H9 (cell line): ENCODE results near the gene PDZD2. TPM values are rescaled to one million over a fixed set of nuclear protein-coding genes. Genes with fewer than 3 reads are reported as not detected.

Experiments used
- DNase-seq: peaks from one replicate; pipeline ENCODE4 v3.0.0-alpha.2; 2017
- H2AFZ ChIP-seq: one replicate; pipeline ENCODE4 v1.6.1; 2013; ENCODE audit warnings: mild to moderate bottlenecking, low read length, control low read depth, moderate library complexity
- H2AK5ac ChIP-seq: 2 replicates; pipeline ENCODE4 v1.6.1; 2013; ENCODE audit warnings: low read length, control low read depth, mixed read lengths; ENCODE audit not compliant: insufficient read length
- H2BK120ac ChIP-seq: one replicate; pipeline ENCODE4 v1.6.1; 2013; ENCODE audit warnings: low read depth, mild to moderate bottlenecking, low read length, control low read depth, inconsistent platforms; ENCODE audit not compliant: poor library complexity, severe bottlenecking
- H2BK12ac ChIP-seq: 2 replicates; pipeline ENCODE4 v1.6.1; 2013; ENCODE audit warnings: low read length, control low read depth, mixed read lengths, low read depth; ENCODE audit not compliant: insufficient read length
- H2BK15ac ChIP-seq: 2 replicates; pipeline ENCODE4 v1.6.1; 2013; ENCODE audit warnings: low read depth, low read length, control low read depth
- H2BK20ac ChIP-seq: one replicate; pipeline ENCODE4 v1.6.1; 2013; ENCODE audit warnings: low read depth, mild to moderate bottlenecking, low read length, control low read depth, inconsistent platforms; ENCODE audit not compliant: poor library complexity, severe bottlenecking
- H2BK5ac ChIP-seq: 2 replicates; pipeline ENCODE4 v1.6.1; 2013; ENCODE audit warnings: low read length, control low read depth, mixed read lengths; ENCODE audit not compliant: insufficient read length
- H3K14ac ChIP-seq: 2 replicates; pipeline ENCODE4 v1.6.1; 2013; ENCODE audit warnings: low read length, control low read depth; ENCODE audit not compliant: insufficient read depth
- H3K18ac ChIP-seq: 2 replicates; pipeline ENCODE4 v1.6.1; 2013; ENCODE audit warnings: low read depth, mild to moderate bottlenecking, mixed read lengths, low read length, control low read depth; ENCODE audit not compliant: insufficient read length
- H3K23ac ChIP-seq: 2 replicates; pipeline ENCODE4 v1.6.1; 2013; ENCODE audit warnings: low read length, control low read depth, mixed read lengths, low read depth; ENCODE audit not compliant: insufficient read length
- H3K23me2 ChIP-seq: 2 replicates; pipeline ENCODE4 v1.6.1; 2013; ENCODE audit warnings: low read depth, mild to moderate bottlenecking, mixed read lengths, low read length, control low read depth; ENCODE audit not compliant: insufficient read length, poor library complexity, severe bottlenecking
- H3K27ac ChIP-seq: 2 replicates; pipeline ENCODE4 v1.5.1; 2013; ENCODE audit warnings: low read length, control low read depth, mixed read lengths, low read depth; ENCODE audit not compliant: insufficient read length
- H3K27me3 ChIP-seq: 2 replicates; pipeline ENCODE4 v1.6.1; 2013; ENCODE audit warnings: low read length, control low read depth, inconsistent platforms; ENCODE audit not compliant: insufficient read depth
- H3K4ac ChIP-seq: 2 replicates; pipeline ENCODE4 v1.6.1; 2013; ENCODE audit warnings: low read depth, mild to moderate bottlenecking, control low read depth, inconsistent platforms, low read length, moderate library complexity
- H3K4me1 ChIP-seq: 2 replicates; pipeline ENCODE4 v1.6.1; 2013; ENCODE audit warnings: low read length, control low read depth, inconsistent platforms; ENCODE audit not compliant: insufficient read depth
- H3K4me2 ChIP-seq: 2 replicates; pipeline ENCODE4 v1.6.1; 2013; ENCODE audit warnings: low read length, control low read depth, mixed read lengths; ENCODE audit not compliant: insufficient read length, insufficient read depth
- H3K56ac ChIP-seq: 2 replicates; pipeline ENCODE4 v1.6.1; 2013; ENCODE audit warnings: low read depth, mild to moderate bottlenecking, mixed read lengths, low read length, control low read depth; ENCODE audit not compliant: insufficient read length
- H3K79me1 ChIP-seq: 2 replicates; pipeline ENCODE4 v1.6.1; 2013; ENCODE audit warnings: low read depth, mild to moderate bottlenecking, moderate library complexity, low read length, control low read depth, inconsistent platforms; ENCODE audit not compliant: insufficient read depth, poor library complexity, severe bottlenecking
- H3K79me2 ChIP-seq: 2 replicates; pipeline ENCODE4 v1.6.1; 2013; ENCODE audit warnings: low read length, control low read depth, inconsistent platforms; ENCODE audit not compliant: insufficient read depth
- H3K9ac ChIP-seq: 2 replicates; pipeline ENCODE4 v1.6.1; 2013; ENCODE audit warnings: low read length, control low read depth, mixed read lengths; ENCODE audit not compliant: insufficient read length; ENCODE audit errors: extremely low read depth
- H3K9me3 ChIP-seq: one replicate; pipeline ENCODE4 v1.6.1; 2013; ENCODE audit warnings: low read depth, low read length, inconsistent platforms; ENCODE audit not compliant: control insufficient read depth
- H3T11ph ChIP-seq: one replicate; pipeline ENCODE4 v1.6.1; 2013; ENCODE audit warnings: mild to moderate bottlenecking, low read length, control low read depth, inconsistent platforms
- H4K20me1 ChIP-seq: one replicate; pipeline ENCODE4 v1.6.1; 2013; ENCODE audit not compliant: control insufficient read depth, insufficient read length, insufficient read depth
- H4K5ac ChIP-seq: 2 replicates; pipeline ENCODE4 v1.6.1; 2013; ENCODE audit warnings: low read depth, mild to moderate bottlenecking, mixed read lengths, low read length, control low read depth; ENCODE audit not compliant: insufficient read length
- H4K8ac ChIP-seq: replicated peaks from 2 replicates; pipeline ENCODE4 v1.6.1; 2013; ENCODE audit warnings: low read length, control low read depth, mixed read lengths, low read depth; ENCODE audit not compliant: insufficient read length
- H4K91ac ChIP-seq: 2 replicates; pipeline ENCODE4 v1.6.1; 2013; ENCODE audit warnings: low read depth, mild to moderate bottlenecking, moderate library complexity, mixed read lengths, low read length, control low read depth; ENCODE audit not compliant: insufficient read length
- H3K27ac Mint-ChIP-seq, 3 experiments: 2 replicates in 2 of 3; 3 replicates in 1 of 3; pipeline ENCODE4 v1.8.0; 2020 to 2021; ENCODE audit warnings: mixed read lengths in 3 of 3, mild to moderate bottlenecking in 1 of 3, moderate library complexity in 1 of 3
- H3K27me3 Mint-ChIP-seq: 2 replicates; pipeline ENCODE4 v1.8.0; 2021; ENCODE audit warnings: low read depth, mild to moderate bottlenecking, moderate library complexity, mixed read lengths
- H3K36me3 Mint-ChIP-seq, 3 experiments: 2 replicates in 2 of 3; 3 replicates in 1 of 3; pipeline ENCODE4 v1.8.0; 2020 to 2021; ENCODE audit warnings: low read depth in 3 of 3, mixed read lengths in 3 of 3; ENCODE audit not compliant: insufficient read depth in 1 of 3
- H3K4me1 Mint-ChIP-seq, 2 experiments: 2 replicates each; pipeline ENCODE4 v1.8.0; 2020; ENCODE audit warnings: mixed read lengths in 2 of 2
- H3K4me3 Mint-ChIP-seq, 2 experiments: 2 replicates in 1 of 2; 3 replicates in 1 of 2; pipeline ENCODE4 v1.8.0; 2020 to 2021; ENCODE audit warnings: mild to moderate bottlenecking in 2 of 2, mixed read lengths in 2 of 2, moderate library complexity in 1 of 2
- H3K9me3 Mint-ChIP-seq, 2 experiments: 2 replicates in 1 of 2; 3 replicates in 1 of 2; pipeline ENCODE4 v1.8.0; 2020; ENCODE audit warnings: mild to moderate bottlenecking in 2 of 2, mixed read lengths in 2 of 2, moderate library complexity in 1 of 2
- WGBS: extraction: QIAGEN DNeasy Blood & Tissue Kit; methylation state at CpG from one replicate; pipeline ENCODE4 v1.1.7; 2013; ENCODE audit warnings: missing lambda C conversion rate, low lambda C conversion rate, mixed read lengths; ENCODE audit not compliant: insufficient read length; ENCODE audit errors: extremely low coverage; 5-methylcytosine and 5-hydroxymethylcytosine counted together
- total RNA-seq: library from RNA; stranded (reverse); gene quantifications from 2 replicates; pipeline ENCODE4 v1.2.1, GENCODE V29; 2021
- TF ChIP-seq, protein P1 (sequence below): fragments of 200-600 bp; sonication (generic); conservative IDR thresholded peaks from 3 replicates; pipeline ENCODE4 v1.8.0; 2021; ENCODE audit warnings: antibody characterized with exemption, mild to moderate bottlenecking

Gene PDZD2
- total RNA-seq, 1 experiment from 2014 or later, result 9.9 TPM

DNA sequence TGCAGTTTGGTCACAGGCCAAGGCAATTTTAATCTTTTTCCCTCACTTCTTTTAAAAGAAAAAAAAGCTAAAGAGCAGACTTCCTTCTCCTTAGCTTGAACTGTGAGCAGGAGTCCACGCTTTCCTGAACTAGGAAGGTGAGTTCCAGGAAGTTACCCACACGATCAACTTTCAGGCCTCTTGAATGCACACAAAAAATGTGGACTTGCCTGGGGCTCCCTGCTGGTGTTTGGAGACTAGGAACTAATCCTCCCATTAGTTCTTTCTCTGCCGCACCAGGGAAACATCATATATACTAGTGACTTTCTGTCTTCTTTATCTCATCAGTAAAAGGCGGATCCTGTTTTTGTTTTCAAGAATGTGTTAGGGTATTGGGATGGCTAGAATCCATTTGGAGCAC, 295.2 kb downstream of the PDZD2 start:
- Histone ChIP-seq H2BK120ac (no peak overlapping the region), H3K9ac (no peak overlapping the region), H3K9me3 (no peaks in the 10 kb centered on the region), H3K56ac (no peak overlapping the region), H3K14ac (no peak overlapping the region), H2BK5ac (no peak overlapping the region), H3K23ac (no peak overlapping the region), H3K27ac (no peak overlapping the region), H2BK20ac (no peak overlapping the region), H4K5ac (no peak overlapping the region), H3K4ac (no peak overlapping the region), H4K20me1 (no peaks in the 10 kb centered on the region), H4K91ac (no peak overlapping the region), H3T11ph (no peak overlapping the region), H3K4me2 (no peak overlapping the region), H4K8ac (no peak overlapping the region), H2AFZ (no peak overlapping the region), H2BK12ac (no peak overlapping the region), H3K23me2 (no peaks in the 10 kb centered on the region), H3K18ac (no peak overlapping the region), H3K79me1 (no peaks in the 10 kb centered on the region), H2AK5ac (no peak overlapping the region), H3K27me3 (no peaks in the 10 kb centered on the region), H2BK15ac (no peak overlapping the region), H3K4me1 (peaks cover 3% of the 10 kb centered on the region; the same call in 1 of the 2 replicates), H3K79me2 (no peaks in the 10 kb centered on the region)
- Mint-ChIP-seq H3K36me3 (peaks cover 0 to 3% (median 0%) of the 10 kb centered on the region in 3 experiments; a peak in 1 of 7 replicates), H3K4me1 (peaks cover 9 to 13% of the 10 kb centered on the region in 2 experiments), H3K9me3 (peaks cover 0 to 2% of the 10 kb centered on the region in 2 experiments; a peak in 1 of 5 replicates), H3K27me3 (no peaks in the 10 kb centered on the region; the same call in 1 of the 2 replicates), H3K27ac (peak overlapping the region in 1 of 3 experiments; percentile 62; a peak in 1 of 7 replicates), H3K4me3 (no peak overlapping the region)
- TF ChIP-seq, protein P1, sequence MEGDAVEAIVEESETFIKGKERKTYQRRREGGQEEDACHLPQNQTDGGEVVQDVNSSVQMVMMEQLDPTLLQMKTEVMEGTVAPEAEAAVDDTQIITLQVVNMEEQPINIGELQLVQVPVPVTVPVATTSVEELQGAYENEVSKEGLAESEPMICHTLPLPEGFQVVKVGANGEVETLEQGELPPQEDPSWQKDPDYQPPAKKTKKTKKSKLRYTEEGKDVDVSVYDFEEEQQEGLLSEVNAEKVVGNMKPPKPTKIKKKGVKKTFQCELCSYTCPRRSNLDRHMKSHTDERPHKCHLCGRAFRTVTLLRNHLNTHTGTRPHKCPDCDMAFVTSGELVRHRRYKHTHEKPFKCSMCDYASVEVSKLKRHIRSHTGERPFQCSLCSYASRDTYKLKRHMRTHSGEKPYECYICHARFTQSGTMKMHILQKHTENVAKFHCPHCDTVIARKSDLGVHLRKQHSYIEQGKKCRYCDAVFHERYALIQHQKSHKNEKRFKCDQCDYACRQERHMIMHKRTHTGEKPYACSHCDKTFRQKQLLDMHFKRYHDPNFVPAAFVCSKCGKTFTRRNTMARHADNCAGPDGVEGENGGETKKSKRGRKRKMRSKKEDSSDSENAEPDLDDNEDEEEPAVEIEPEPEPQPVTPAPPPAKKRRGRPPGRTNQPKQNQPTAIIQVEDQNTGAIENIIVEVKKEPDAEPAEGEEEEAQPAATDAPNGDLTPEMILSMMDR, result no peak
- DNase-seq, result no peak
- no CpG with 5 or more reads among the region's 4 CpGs for WGBS
